Hepatocyte (in vitro differentiated cells): ENCODE measurements around the gene FAM163A.

Source experiments
- CTCF ChIP-seq: fragments of 200-600 bp; sonication (generic); IDR thresholded peaks from 2 replicates; pipeline ENCODE4 v1.5.1; 2016; ENCODE audit warnings: antibody characterized with exemption, mild to moderate bottlenecking; ENCODE audit not compliant: poor library complexity
- EZH2 ChIP-seq: fragments of 200-600 bp; sonication (generic); IDR thresholded peaks from 2 replicates; pipeline ENCODE4 v1.6.1; 2016; ENCODE audit warnings: antibody characterized with exemption, mild to moderate bottlenecking, borderline replicate concordance

- TF ChIP-seq EZH2, result no peak
- no peak for TF ChIP-seq CTCF
Measured at GRCh38 chr1:179865377-179865776, 122.3 kb downstream of the FAM163A start.
